ENCODE results near the gene SMOC1. TPM values are rescaled to one million over a fixed set of nuclear protein-coding genes. Genes with fewer than 3 reads are reported as not detected.

SMOC1 gene
- total and polyA plus RNA-seq, 2 donors (not counting 1 experiment from before 2014, with no cell fraction given) = 0.06 TPM; not detected in 1

DNA sequence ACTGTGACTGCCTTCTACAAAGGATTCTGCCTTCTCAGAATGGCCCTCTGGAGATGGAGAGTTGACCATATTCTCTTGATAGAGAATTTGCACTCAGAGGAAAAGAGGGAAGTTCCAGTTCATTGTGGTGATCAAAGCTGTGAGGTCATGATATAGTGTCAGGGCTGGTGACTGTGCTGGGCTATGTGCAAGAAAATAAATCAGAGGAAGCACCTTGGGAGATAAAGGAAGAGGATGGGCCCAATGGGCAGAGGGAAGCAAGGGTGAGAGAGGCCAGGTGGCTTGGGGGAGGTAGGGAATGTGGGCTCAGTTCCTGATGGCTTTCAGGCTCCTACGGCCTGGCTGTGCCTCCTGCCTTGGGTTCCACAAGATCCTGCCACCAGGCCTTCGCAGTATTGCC is 163.8 kb downstream of the SMOC1 start:
- DNase-seq (ENCODE audit: low read depth in 2 of 2) = no peak
- Histone ChIP-seq H3K4me3 (replicated peaks in 1 of 4; ENCODE audit: control extremely low read depth in 1 of 4, insufficient read depth in 1 of 4, low read depth in 3 of 4, low read length in 4 of 4) (no peak overlapping the region), H3K79me2 (ENCODE audit: control insufficient read depth, insufficient read depth, low read length) (no peaks in the 10 kb centered on the region), H3K4me1 (ENCODE audit: control insufficient read depth, extremely low read depth, insufficient read depth, low read length) (no peaks in the 10 kb centered on the region), H3K36me3 (ENCODE audit: control insufficient read depth, insufficient read depth, low read length) (no peaks in the 10 kb centered on the region), H3K27ac (ENCODE audit: insufficient read depth, low read length) (no peak overlapping the region), H3K9ac (ENCODE audit: insufficient read depth, low read length) (no peak overlapping the region), H4K20me1 (ENCODE audit: control insufficient read depth, extremely low read depth, insufficient read depth, low read length) (no peaks in the 10 kb centered on the region), H3K4me2 (ENCODE audit: extremely low read depth, insufficient read depth, low read length) (no peak overlapping the region), H2AFZ (ENCODE audit: low read length) (no peak overlapping the region), H3K27me3 (ENCODE audit: control insufficient read depth, insufficient read depth, low read length) (no peaks in the 10 kb centered on the region), H3K9me3 (ENCODE audit: control insufficient read depth, insufficient read depth, low read depth, low read length) (no peaks in the 10 kb centered on the region)
- TF ChIP-seq EZH2 (IDR thresholded peaks at IDR 0.05; ENCODE audit: low read length, missing control alignments) = no peak
- TF ChIP-seq, protein P1, sequence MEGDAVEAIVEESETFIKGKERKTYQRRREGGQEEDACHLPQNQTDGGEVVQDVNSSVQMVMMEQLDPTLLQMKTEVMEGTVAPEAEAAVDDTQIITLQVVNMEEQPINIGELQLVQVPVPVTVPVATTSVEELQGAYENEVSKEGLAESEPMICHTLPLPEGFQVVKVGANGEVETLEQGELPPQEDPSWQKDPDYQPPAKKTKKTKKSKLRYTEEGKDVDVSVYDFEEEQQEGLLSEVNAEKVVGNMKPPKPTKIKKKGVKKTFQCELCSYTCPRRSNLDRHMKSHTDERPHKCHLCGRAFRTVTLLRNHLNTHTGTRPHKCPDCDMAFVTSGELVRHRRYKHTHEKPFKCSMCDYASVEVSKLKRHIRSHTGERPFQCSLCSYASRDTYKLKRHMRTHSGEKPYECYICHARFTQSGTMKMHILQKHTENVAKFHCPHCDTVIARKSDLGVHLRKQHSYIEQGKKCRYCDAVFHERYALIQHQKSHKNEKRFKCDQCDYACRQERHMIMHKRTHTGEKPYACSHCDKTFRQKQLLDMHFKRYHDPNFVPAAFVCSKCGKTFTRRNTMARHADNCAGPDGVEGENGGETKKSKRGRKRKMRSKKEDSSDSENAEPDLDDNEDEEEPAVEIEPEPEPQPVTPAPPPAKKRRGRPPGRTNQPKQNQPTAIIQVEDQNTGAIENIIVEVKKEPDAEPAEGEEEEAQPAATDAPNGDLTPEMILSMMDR (conservative IDR thresholded peaks at IDR 0.05 in 1 of 2, IDR thresholded peaks at IDR 0.05 in 1 of 2; ENCODE audit: low read depth in 1 of 2, low read length in 2 of 2) = no peak

DNA sequence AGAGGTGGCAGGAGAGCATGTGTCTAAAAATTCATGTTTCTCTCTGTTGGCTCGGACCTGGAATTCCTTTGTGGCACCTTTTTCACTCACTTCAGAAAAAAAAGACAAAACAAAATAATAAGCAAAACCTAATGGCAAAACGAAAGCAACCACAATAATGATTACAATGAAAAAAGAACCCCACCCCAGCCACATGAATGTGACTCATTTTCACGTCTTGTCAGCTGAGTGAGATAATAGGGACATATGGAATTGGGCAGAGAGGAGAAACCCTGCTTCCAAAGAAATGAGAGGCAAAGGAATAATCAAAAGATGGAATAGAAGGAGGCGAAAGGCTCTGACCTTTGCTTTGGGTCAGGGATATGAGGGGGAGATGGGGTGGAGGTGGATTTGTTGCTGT is 166.1 kb downstream of the SMOC1 start:
- Histone ChIP-seq H3K9me3 (ENCODE audit: control insufficient read depth, insufficient read depth, low read depth, low read length) (no peaks in the 10 kb centered on the region), H3K36me3 (ENCODE audit: control insufficient read depth, insufficient read depth, low read length) (no peaks in the 10 kb centered on the region), H4K20me1 (ENCODE audit: control insufficient read depth, extremely low read depth, insufficient read depth, low read length) (no peaks in the 10 kb centered on the region), H2AFZ (ENCODE audit: low read length) (no peak overlapping the region), H3K9ac (ENCODE audit: insufficient read depth, low read length) (no peak overlapping the region), H3K27ac (ENCODE audit: insufficient read depth, low read length) (no peak overlapping the region), H3K27me3 (ENCODE audit: control insufficient read depth, insufficient read depth, low read length) (no peaks in the 10 kb centered on the region), H3K79me2 (ENCODE audit: control insufficient read depth, insufficient read depth, low read length) (no peaks in the 10 kb centered on the region), H3K4me2 (ENCODE audit: extremely low read depth, insufficient read depth, low read length) (no peak overlapping the region), H3K4me1 (ENCODE audit: control insufficient read depth, extremely low read depth, insufficient read depth, low read length) (no peaks in the 10 kb centered on the region), H3K4me3 (replicated peaks in 1 of 4; ENCODE audit: control extremely low read depth in 1 of 4, insufficient read depth in 1 of 4, low read depth in 3 of 4, low read length in 4 of 4) (no peak overlapping the region)
- TF ChIP-seq, protein P1 (conservative IDR thresholded peaks at IDR 0.05 in 1 of 2, IDR thresholded peaks at IDR 0.05 in 1 of 2; ENCODE audit: low read depth in 1 of 2, low read length in 2 of 2) = no peak
- no peak for DNase-seq (ENCODE audit: low read depth in 2 of 2)

DNA sequence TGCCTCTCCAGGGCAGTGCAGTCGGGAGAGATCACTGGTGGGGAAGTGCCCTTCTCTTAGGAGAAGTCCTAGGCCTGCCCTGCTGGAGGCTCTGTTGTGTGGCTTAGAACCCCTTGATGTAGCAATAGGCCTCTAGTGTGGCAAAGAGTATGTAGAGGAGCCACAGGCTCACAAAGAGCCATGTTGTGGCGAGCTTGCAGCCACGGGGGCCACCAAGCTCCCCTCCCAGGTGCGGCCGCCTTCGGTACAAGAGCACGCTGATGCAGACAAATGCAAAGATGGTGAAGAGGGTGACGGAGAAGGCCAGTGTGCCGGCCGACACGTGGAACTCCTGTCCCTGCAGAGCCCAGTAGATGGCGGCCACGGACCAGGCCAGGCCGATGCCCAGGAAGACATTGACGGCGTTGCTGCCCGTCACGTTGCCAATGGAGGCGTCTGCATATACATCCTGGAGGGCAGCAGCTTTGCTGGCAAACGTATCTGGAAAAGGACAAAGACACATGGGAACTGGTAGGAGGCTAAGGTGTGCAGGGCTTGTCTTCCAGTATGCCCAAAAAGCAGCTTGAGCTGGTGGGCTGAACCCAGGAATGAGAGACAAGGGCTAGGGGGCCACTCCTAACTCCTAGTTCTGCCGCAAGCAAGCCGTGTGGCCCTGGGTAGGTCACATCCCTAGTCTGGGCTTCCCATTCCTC is 166.8 kb downstream of the SMOC1 start:
- Histone ChIP-seq H3K4me3 (replicated peaks in 1 of 4; ENCODE audit: control extremely low read depth in 1 of 4, insufficient read depth in 1 of 4, low read depth in 3 of 4, low read length in 4 of 4) (no peak overlapping the region), H3K27ac (ENCODE audit: insufficient read depth, low read length) (no peak overlapping the region), H3K4me2 (ENCODE audit: extremely low read depth, insufficient read depth, low read length) (no peak overlapping the region), H3K9ac (ENCODE audit: insufficient read depth, low read length) (no peak overlapping the region), H4K20me1 (ENCODE audit: control insufficient read depth, extremely low read depth, insufficient read depth, low read length) (no peaks in the 10 kb centered on the region), H2AFZ (ENCODE audit: low read length) (no peak overlapping the region), H3K27me3 (ENCODE audit: control insufficient read depth, insufficient read depth, low read length) (no peaks in the 10 kb centered on the region), H3K36me3 (ENCODE audit: control insufficient read depth, insufficient read depth, low read length) (no peaks in the 10 kb centered on the region), H3K4me1 (ENCODE audit: control insufficient read depth, extremely low read depth, insufficient read depth, low read length) (no peaks in the 10 kb centered on the region), H3K79me2 (ENCODE audit: control insufficient read depth, insufficient read depth, low read length) (no peaks in the 10 kb centered on the region), H3K9me3 (ENCODE audit: control insufficient read depth, insufficient read depth, low read depth, low read length) (no peaks in the 10 kb centered on the region)
- TF ChIP-seq EZH2 (IDR thresholded peaks at IDR 0.05; ENCODE audit: low read length, missing control alignments) = no peak
- TF ChIP-seq, protein P1 (conservative IDR thresholded peaks at IDR 0.05 in 1 of 2, IDR thresholded peaks at IDR 0.05 in 1 of 2; ENCODE audit: low read depth in 1 of 2, low read length in 2 of 2) = peak; percentile 54 to 72
- peak; percentile 33 to 44 for DNase-seq (ENCODE audit: low read depth in 2 of 2)

Data from fibroblast of lung (primary cell).